H9 (cell line): ENCODE data around the gene HUWE1. TPM values are rescaled to one million over a fixed set of nuclear protein-coding genes. Genes with fewer than 3 reads are reported as not detected.

ENCODE experiments used
- DNase-seq: peaks from one replicate; pipeline ENCODE4 v3.0.0-alpha.2; 2017
- H2AFZ ChIP-seq: one replicate; pipeline ENCODE4 v1.6.1; 2013; ENCODE audit warnings: mild to moderate bottlenecking, low read length, control low read depth, moderate library complexity
- H2AK5ac ChIP-seq: 2 replicates; pipeline ENCODE4 v1.6.1; 2013; ENCODE audit warnings: low read length, control low read depth, mixed read lengths; ENCODE audit not compliant: insufficient read length
- H2BK120ac ChIP-seq: one replicate; pipeline ENCODE4 v1.6.1; 2013; ENCODE audit warnings: low read depth, mild to moderate bottlenecking, low read length, control low read depth, inconsistent platforms; ENCODE audit not compliant: poor library complexity, severe bottlenecking
- H2BK12ac ChIP-seq: 2 replicates; pipeline ENCODE4 v1.6.1; 2013; ENCODE audit warnings: low read length, control low read depth, mixed read lengths, low read depth; ENCODE audit not compliant: insufficient read length
- H2BK15ac ChIP-seq: 2 replicates; pipeline ENCODE4 v1.6.1; 2013; ENCODE audit warnings: low read depth, low read length, control low read depth
- H2BK20ac ChIP-seq: one replicate; pipeline ENCODE4 v1.6.1; 2013; ENCODE audit warnings: low read depth, mild to moderate bottlenecking, low read length, control low read depth, inconsistent platforms; ENCODE audit not compliant: poor library complexity, severe bottlenecking
- H2BK5ac ChIP-seq: 2 replicates; pipeline ENCODE4 v1.6.1; 2013; ENCODE audit warnings: low read length, control low read depth, mixed read lengths; ENCODE audit not compliant: insufficient read length
- H3K14ac ChIP-seq: 2 replicates; pipeline ENCODE4 v1.6.1; 2013; ENCODE audit warnings: low read length, control low read depth; ENCODE audit not compliant: insufficient read depth
- H3K18ac ChIP-seq: 2 replicates; pipeline ENCODE4 v1.6.1; 2013; ENCODE audit warnings: low read depth, mild to moderate bottlenecking, mixed read lengths, low read length, control low read depth; ENCODE audit not compliant: insufficient read length
- H3K23ac ChIP-seq: 2 replicates; pipeline ENCODE4 v1.6.1; 2013; ENCODE audit warnings: low read length, control low read depth, mixed read lengths, low read depth; ENCODE audit not compliant: insufficient read length
- H3K23me2 ChIP-seq: 2 replicates; pipeline ENCODE4 v1.6.1; 2013; ENCODE audit warnings: low read depth, mild to moderate bottlenecking, mixed read lengths, low read length, control low read depth; ENCODE audit not compliant: insufficient read length, poor library complexity, severe bottlenecking
- H3K27ac ChIP-seq: 2 replicates; pipeline ENCODE4 v1.5.1; 2013; ENCODE audit warnings: low read length, control low read depth, mixed read lengths, low read depth; ENCODE audit not compliant: insufficient read length
- H3K27me3 ChIP-seq: 2 replicates; pipeline ENCODE4 v1.6.1; 2013; ENCODE audit warnings: low read length, control low read depth, inconsistent platforms; ENCODE audit not compliant: insufficient read depth
- H3K4ac ChIP-seq: 2 replicates; pipeline ENCODE4 v1.6.1; 2013; ENCODE audit warnings: low read depth, mild to moderate bottlenecking, control low read depth, inconsistent platforms, low read length, moderate library complexity
- H3K4me1 ChIP-seq: 2 replicates; pipeline ENCODE4 v1.6.1; 2013; ENCODE audit warnings: low read length, control low read depth, inconsistent platforms; ENCODE audit not compliant: insufficient read depth
- H3K4me2 ChIP-seq: 2 replicates; pipeline ENCODE4 v1.6.1; 2013; ENCODE audit warnings: low read length, control low read depth, mixed read lengths; ENCODE audit not compliant: insufficient read length, insufficient read depth
- H3K56ac ChIP-seq: 2 replicates; pipeline ENCODE4 v1.6.1; 2013; ENCODE audit warnings: low read depth, mild to moderate bottlenecking, mixed read lengths, low read length, control low read depth; ENCODE audit not compliant: insufficient read length
- H3K79me1 ChIP-seq: 2 replicates; pipeline ENCODE4 v1.6.1; 2013; ENCODE audit warnings: low read depth, mild to moderate bottlenecking, moderate library complexity, low read length, control low read depth, inconsistent platforms; ENCODE audit not compliant: insufficient read depth, poor library complexity, severe bottlenecking
- H3K79me2 ChIP-seq: 2 replicates; pipeline ENCODE4 v1.6.1; 2013; ENCODE audit warnings: low read length, control low read depth, inconsistent platforms; ENCODE audit not compliant: insufficient read depth
- H3K9ac ChIP-seq: 2 replicates; pipeline ENCODE4 v1.6.1; 2013; ENCODE audit warnings: low read length, control low read depth, mixed read lengths; ENCODE audit not compliant: insufficient read length; ENCODE audit errors: extremely low read depth
- H3K9me3 ChIP-seq: one replicate; pipeline ENCODE4 v1.6.1; 2013; ENCODE audit warnings: low read depth, low read length, inconsistent platforms; ENCODE audit not compliant: control insufficient read depth
- H3T11ph ChIP-seq: one replicate; pipeline ENCODE4 v1.6.1; 2013; ENCODE audit warnings: mild to moderate bottlenecking, low read length, control low read depth, inconsistent platforms
- H4K20me1 ChIP-seq: one replicate; pipeline ENCODE4 v1.6.1; 2013; ENCODE audit not compliant: control insufficient read depth, insufficient read length, insufficient read depth
- H4K5ac ChIP-seq: 2 replicates; pipeline ENCODE4 v1.6.1; 2013; ENCODE audit warnings: low read depth, mild to moderate bottlenecking, mixed read lengths, low read length, control low read depth; ENCODE audit not compliant: insufficient read length
- H4K8ac ChIP-seq: replicated peaks from 2 replicates; pipeline ENCODE4 v1.6.1; 2013; ENCODE audit warnings: low read length, control low read depth, mixed read lengths, low read depth; ENCODE audit not compliant: insufficient read length
- H4K91ac ChIP-seq: 2 replicates; pipeline ENCODE4 v1.6.1; 2013; ENCODE audit warnings: low read depth, mild to moderate bottlenecking, moderate library complexity, mixed read lengths, low read length, control low read depth; ENCODE audit not compliant: insufficient read length
- H3K27ac Mint-ChIP-seq, 3 experiments: 2 replicates in 2 of 3; 3 replicates in 1 of 3; pipeline ENCODE4 v1.8.0; 2020 to 2021; ENCODE audit warnings: mixed read lengths in 3 of 3, mild to moderate bottlenecking in 1 of 3, moderate library complexity in 1 of 3
- H3K27me3 Mint-ChIP-seq: 2 replicates; pipeline ENCODE4 v1.8.0; 2021; ENCODE audit warnings: low read depth, mild to moderate bottlenecking, moderate library complexity, mixed read lengths
- H3K36me3 Mint-ChIP-seq, 3 experiments: 2 replicates in 2 of 3; 3 replicates in 1 of 3; pipeline ENCODE4 v1.8.0; 2020 to 2021; ENCODE audit warnings: low read depth in 3 of 3, mixed read lengths in 3 of 3; ENCODE audit not compliant: insufficient read depth in 1 of 3
- H3K4me1 Mint-ChIP-seq, 2 experiments: 2 replicates each; pipeline ENCODE4 v1.8.0; 2020; ENCODE audit warnings: mixed read lengths in 2 of 2
- H3K4me3 Mint-ChIP-seq, 2 experiments: 2 replicates in 1 of 2; 3 replicates in 1 of 2; pipeline ENCODE4 v1.8.0; 2020 to 2021; ENCODE audit warnings: mild to moderate bottlenecking in 2 of 2, mixed read lengths in 2 of 2, moderate library complexity in 1 of 2
- H3K9me3 Mint-ChIP-seq, 2 experiments: 2 replicates in 1 of 2; 3 replicates in 1 of 2; pipeline ENCODE4 v1.8.0; 2020; ENCODE audit warnings: mild to moderate bottlenecking in 2 of 2, mixed read lengths in 2 of 2, moderate library complexity in 1 of 2
- WGBS: extraction: QIAGEN DNeasy Blood & Tissue Kit; methylation state at CpG from one replicate; pipeline ENCODE4 v1.1.7; 2013; ENCODE audit warnings: missing lambda C conversion rate, low lambda C conversion rate, mixed read lengths; ENCODE audit not compliant: insufficient read length; ENCODE audit errors: extremely low coverage; 5-methylcytosine and 5-hydroxymethylcytosine counted together
- total RNA-seq: library from RNA; stranded (reverse); gene quantifications from 2 replicates; pipeline ENCODE4 v1.2.1, GENCODE V29; 2021
- TF ChIP-seq, protein P1 (sequence below): fragments of 200-600 bp; sonication (generic); conservative IDR thresholded peaks from 3 replicates; pipeline ENCODE4 v1.8.0; 2021; ENCODE audit warnings: antibody characterized with exemption, mild to moderate bottlenecking

Gene HUWE1
- total RNA-seq, 1 experiment from 2014 or later, result 230 TPM

DNA sequence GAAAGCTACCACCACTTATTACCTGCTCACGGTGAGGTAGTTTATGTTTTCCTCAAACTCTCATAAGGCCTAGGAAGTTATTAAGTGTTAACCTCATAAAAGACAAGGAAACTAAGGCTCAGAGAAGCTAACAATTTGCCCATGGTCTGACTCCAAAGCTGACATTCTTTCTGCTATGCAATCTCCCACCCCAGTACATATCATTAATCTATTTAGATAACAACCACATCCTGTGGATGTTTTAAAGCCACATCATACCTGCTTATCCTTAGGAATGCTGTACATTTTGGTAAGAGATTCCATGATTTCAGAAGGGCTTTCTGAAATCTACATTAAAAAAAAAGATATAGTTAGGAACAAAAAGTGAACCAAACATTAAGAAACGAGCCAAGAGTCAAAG is 55.4 kb downstream of the HUWE1 start:
- no CpG with 5 or more reads among the region's 2 CpGs for WGBS
- H3K27ac Mint-ChIP-seq, result no peak overlapping the region

More for the DNA sequence above, 55.4 kb downstream of the HUWE1 start:
- TF ChIP-seq, protein P1, sequence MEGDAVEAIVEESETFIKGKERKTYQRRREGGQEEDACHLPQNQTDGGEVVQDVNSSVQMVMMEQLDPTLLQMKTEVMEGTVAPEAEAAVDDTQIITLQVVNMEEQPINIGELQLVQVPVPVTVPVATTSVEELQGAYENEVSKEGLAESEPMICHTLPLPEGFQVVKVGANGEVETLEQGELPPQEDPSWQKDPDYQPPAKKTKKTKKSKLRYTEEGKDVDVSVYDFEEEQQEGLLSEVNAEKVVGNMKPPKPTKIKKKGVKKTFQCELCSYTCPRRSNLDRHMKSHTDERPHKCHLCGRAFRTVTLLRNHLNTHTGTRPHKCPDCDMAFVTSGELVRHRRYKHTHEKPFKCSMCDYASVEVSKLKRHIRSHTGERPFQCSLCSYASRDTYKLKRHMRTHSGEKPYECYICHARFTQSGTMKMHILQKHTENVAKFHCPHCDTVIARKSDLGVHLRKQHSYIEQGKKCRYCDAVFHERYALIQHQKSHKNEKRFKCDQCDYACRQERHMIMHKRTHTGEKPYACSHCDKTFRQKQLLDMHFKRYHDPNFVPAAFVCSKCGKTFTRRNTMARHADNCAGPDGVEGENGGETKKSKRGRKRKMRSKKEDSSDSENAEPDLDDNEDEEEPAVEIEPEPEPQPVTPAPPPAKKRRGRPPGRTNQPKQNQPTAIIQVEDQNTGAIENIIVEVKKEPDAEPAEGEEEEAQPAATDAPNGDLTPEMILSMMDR, result no peak
- Mint-ChIP-seq H3K9me3 (peaks cover 48 to 54% of the 10 kb centered on the region in 2 experiments), H3K4me1 (no peaks in the 10 kb centered on the region), H3K36me3 (peaks cover 33 to 87% (median 81%) of the 10 kb centered on the region in 3 experiments; a peak in 6 of 7 replicates), H3K27me3 (no peaks in the 10 kb centered on the region), H3K4me3 (no peak overlapping the region)
- no peak overlapping the region for H3K27ac ChIP-seq
- H2BK5ac ChIP-seq, result no peak overlapping the region
- no peaks in the 10 kb centered on the region for H3K23me2 ChIP-seq
- H3K23ac ChIP-seq, result no peak overlapping the region
- no peak overlapping the region for H4K5ac ChIP-seq
- no peak overlapping the region for H4K91ac ChIP-seq
- no peak overlapping the region for H2BK20ac ChIP-seq
- H3K27me3 ChIP-seq, result no peaks in the 10 kb centered on the region
- no peak overlapping the region for H2AK5ac ChIP-seq
- peaks cover 53% of the 10 kb centered on the region for H3K9me3 ChIP-seq
- no peak overlapping the region for H3K9ac ChIP-seq
- H4K20me1 ChIP-seq, result no peaks in the 10 kb centered on the region
- DNase-seq, result no peak
- no peak overlapping the region for H3K18ac ChIP-seq
- no peaks in the 10 kb centered on the region for H3K4me1 ChIP-seq
- no peak overlapping the region for H3K56ac ChIP-seq
- H2BK120ac ChIP-seq, result no peak overlapping the region
- no peak overlapping the region for H2BK12ac ChIP-seq
- no peak overlapping the region for H3K14ac ChIP-seq
- H3K4ac ChIP-seq, result no peak overlapping the region
- no peak overlapping the region for H3T11ph ChIP-seq
- H3K79me2 ChIP-seq, result no peaks in the 10 kb centered on the region
- no peaks in the 10 kb centered on the region for H3K79me1 ChIP-seq
- no peak overlapping the region for H2BK15ac ChIP-seq
- H3K4me2 ChIP-seq, result no peak overlapping the region
- H4K8ac ChIP-seq, result no peak overlapping the region
- no peak overlapping the region for H2AFZ ChIP-seq
